Limb (tissue), 2 donors: ENCODE data around the gene IVD.

Experiments
- DNase-seq, 2 donors: peaks; one replicate each; pipeline ENCODE4 v3.0.0-alpha.2; 2016; ENCODE audit errors: extremely low spot score in 2 of 2

Gene IVD

GRCh38 chr15:40405501-40406381 lies at the start of gene IVD:
Gene IVD, plus strand, starts transcription at chr15:40405795. Its CDS starts 33 bp downstream, at chr15:40405828.
- DNase-seq, result peak; percentile 93 to 95

DNA sequence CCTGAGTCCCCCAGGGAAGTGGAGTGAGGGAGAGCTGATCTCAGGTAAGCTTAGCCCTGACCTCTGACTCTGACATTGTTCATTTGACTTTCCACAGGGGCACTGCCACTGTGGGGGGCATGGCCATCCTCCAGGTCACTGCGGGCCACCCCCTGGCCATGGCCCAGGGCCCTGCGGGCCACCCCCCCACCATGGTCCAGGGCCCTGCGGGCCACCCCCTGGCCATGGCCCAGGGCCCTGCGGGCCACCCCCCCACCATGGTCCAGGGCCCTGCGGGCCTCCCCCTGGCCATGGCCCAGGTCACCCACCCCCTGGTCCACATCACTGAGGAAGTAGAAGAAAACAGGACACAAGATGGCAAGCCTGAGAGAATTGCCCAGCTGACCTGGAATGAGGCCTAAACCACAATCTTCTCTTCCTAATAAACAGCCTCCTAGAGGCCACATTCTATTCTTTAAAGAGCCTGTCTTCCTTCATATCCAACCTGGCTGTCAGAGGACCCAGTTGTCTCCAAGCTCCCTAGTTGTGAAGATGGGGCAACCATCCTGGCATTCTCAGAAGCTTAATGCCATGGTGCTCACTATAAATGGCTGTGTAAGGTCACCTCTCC lies 49.5 kb upstream of the IVD start:
- no peak for DNase-seq

GRCh38 chr15:40357246-40357645 lies 48.3 kb upstream of the IVD start:
- DNase-seq, result no peak

- peak; percentile 90 to 95 for DNase-seq
Measured at GRCh38 chr15:40357723-40358470, 47.7 kb upstream of the IVD start, which contains the start of gene DISP2. Gene DISP2, plus strand, starts transcription at chr15:40358219. Its CDS starts 103 bp downstream, at chr15:40358322.

- DNase-seq, result no peak
Measured at GRCh38 chr15:40358471-40359353, 46.9 kb upstream of the IVD start.

DNA sequence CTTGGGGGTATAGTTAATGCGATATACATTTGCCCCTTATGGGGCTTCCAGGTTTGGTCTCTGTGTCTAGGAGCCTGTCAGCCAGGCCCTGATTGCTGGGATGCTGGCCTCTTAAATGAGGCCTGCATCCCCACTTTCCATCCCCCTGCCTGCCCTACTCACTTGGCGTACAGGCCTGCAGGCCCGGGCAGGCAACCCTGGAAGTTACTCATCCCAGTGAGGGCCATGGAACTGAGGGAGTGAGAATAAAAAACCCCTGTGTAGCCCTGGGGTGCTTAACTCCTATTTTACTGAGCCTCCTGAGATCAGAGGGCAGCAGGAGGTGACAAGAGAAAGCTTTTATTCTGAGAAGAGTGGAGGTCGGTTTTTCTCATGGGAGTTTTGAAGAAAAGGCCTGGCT lies 45.6 kb upstream of the IVD start:
- no peak for DNase-seq

- DNase-seq, result no peak
Measured at GRCh38 chr15:40361640-40362039, 44.0 kb upstream of the IVD start.

DNA sequence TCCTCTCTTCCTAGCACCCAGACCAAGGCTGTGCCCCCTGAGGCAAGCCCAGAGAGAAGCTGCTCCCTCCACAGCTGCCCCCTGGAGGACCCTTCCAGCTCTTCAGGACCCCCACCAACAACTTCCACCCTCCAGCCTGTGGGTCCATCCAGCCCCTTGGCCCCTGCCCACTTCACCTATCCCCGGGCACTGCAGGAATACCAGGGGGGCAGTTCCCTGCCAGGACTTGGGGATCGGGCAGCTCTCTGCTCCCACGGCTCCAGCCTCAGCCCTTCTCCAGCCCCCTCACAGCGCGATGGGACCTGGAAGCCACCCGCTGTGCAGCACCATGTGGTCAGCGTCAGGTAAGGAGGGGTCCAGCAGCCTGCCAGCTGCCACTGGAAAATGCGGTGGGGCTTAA lies 42.0 kb upstream of the IVD start:
- DNase-seq, result no peak

DNA sequence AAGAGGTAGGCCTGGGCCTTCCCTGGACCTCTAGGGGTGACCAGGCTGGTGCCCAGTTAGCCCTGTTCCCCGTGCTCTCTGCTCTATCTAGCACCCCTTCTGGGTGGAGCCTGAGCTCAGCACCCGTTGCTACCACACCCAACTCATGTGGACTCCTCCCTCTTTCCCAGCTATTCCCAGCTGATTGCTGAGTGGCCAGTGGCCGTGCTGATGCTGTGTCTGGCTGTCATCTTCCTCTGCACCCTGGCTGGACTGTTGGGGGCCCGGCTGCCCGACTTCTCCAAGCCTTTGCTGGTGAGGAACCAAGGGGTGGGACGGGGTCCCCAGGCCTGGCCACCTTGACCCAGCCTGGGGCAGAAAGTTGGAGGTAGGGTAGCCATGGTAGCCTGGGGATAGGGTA lies 41.3 kb upstream of the IVD start:
- no peak for DNase-seq

GRCh38 chr15:40365016-40365415 lies 40.6 kb upstream of the IVD start:
- DNase-seq, result no peak

- no peak for DNase-seq
Measured at GRCh38 chr15:40365624-40366456, 39.8 kb upstream of the IVD start.

DNA sequence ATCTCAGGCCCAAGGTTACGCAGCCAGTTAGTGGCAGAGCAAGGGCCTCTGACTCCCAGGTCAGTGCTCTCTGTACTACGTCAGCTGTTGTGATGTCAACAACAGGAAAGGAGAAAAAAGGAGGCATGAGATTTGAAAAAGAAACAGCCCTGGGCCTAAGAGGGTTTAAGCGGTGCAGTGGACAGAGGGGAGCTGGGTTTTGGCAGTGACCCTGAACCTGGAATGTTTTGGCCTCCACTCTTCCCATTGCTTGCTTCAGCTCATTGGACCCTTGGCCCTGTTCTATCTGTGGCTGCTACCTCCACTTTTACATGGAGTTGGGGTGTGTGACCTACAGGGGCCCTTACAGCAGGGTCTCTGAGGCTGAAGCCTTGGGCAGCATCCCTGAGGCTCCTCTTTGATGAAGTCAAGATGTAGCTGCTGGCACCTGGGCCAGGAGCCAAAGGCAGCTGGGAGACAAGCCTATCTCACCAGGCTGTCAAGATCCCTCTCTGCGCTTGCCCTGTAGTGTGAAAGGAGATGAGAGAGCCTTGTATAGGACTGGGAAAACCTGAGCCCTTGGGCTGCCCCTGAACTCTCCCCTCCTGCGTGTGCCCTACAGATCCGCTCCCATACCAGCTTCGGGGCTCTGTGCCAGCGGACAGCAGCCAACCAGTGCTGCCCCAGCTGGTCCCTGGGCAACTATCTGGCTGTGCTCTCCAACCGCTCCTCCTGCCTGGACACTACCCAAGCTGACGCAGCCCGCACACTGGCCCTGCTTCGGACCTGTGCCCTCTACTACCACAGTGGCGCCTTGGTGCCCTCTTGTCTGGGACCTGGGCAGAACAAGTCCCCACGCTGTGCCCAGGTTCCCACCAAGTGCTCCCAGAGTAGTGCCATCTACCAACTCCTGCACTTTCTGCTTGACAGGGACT lies 38.9 kb upstream of the IVD start:
- DNase-seq, result no peak

DNA sequence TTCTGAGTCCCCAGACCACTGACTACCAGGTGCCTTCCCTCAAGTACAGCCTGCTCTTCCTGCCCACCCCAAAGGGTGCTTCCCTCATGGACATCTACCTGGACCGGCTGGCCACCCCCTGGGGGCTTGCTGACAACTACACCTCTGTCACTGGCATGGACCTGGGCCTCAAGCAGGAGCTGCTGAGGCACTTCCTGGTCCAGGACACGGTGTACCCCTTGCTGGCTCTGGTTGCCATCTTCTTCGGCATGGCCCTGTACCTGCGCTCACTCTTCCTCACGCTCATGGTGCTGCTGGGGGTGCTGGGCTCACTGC lies 38.3 kb upstream of the IVD start:
- DNase-seq, result no peak

- peak; percentile 84 to 85 for DNase-seq
Measured at GRCh38 chr15:40367686-40368611, 37.6 kb upstream of the IVD start.

- DNase-seq, result no peak
Measured at GRCh38 chr15:40368719-40369473, 36.7 kb upstream of the IVD start.

DNA sequence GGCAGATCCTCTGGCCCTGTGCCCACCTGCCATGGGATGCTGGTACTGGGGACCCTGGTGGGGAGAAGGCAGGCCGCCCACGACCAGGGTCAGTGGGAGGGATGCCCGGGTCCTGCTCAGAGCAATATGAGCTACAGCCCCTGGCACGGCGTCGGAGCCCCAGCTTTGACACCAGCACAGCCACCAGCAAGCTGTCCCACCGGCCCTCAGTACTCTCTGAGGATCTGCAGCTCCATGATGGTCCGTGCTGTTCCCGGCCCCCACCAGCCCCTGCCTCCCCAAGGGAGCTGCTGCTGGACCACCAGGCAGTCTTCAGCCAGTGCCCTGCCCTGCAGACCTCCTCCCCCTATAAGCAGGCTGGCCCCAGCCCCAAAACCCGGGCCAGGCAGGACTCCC lies 36.1 kb upstream of the IVD start:
- no peak for DNase-seq

DNA sequence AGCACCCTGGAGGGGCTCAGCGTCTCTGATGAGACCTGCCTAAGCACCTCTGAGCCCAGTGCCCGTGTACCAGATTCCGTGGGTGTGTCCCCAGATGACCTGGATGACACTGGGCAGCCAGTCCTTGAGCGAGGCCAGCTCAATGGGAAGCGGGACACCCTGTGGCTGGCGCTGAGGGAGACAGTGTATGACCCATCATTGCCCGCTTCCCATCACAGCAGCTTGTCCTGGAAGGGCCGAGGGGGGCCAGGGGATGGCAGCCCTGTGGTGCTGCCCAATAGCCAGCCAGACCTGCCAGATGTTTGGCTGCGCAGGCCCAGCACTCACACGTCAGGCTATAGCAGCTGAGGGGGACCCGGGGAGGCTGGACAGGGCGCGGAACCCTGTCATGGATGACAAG lies 35.6 kb upstream of the IVD start:
- DNase-seq, result no peak

DNA sequence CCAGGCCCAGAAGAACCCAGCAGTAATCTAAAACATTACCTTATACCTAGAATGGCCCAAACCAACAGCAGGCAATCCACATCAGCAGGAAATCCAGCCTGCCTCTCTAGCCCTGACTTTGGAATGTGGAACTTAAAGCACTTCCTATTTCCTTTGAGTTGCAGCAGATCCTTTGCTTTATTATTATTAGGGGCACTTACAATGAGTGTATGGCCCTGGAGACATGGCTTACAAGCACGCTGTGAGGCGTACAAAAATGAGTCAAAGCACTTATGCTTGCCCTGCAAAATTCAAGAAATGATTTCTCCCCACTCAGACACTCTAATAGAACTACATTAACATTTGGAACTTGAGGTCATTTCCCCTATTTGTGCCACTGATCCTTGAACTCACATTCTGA lies 32.6 kb upstream of the IVD start:
- no peak for DNase-seq
